ENCODE results near the gene PPP1R2C. TPM values are rescaled to one million over a fixed set of nuclear protein-coding genes. Genes with fewer than 3 reads are reported as not detected.

Gene PPP1R2C
- total RNA-seq, 1 donor from 2014 or later = not detected

DNA sequence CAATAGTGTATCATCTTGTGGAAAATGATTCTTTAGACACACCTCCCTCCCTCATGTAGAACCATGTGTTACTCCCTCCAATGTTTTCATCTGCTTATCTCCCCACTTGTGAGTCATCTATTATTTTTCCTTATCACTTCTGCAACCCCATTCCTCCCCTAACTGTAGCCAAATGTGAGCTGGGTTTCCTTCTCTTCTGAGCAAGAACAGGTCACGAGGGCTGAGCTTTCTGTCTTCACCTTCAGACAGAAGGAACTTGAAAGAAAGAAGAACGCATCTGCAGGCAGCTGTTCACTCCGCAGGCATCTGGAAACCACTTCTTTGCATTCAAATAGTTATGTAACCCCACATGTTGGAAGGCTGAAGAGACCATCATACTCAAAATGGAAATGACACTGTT, 1.8 kb downstream of the PPP1R2C start:
- Histone ChIP-seq H3K27me3 (ENCODE audit: insufficient read depth, low read length) (no peaks in the 10 kb centered on the region), H3K4me1 (ENCODE audit: insufficient read depth, low read length) (no peaks in the 10 kb centered on the region), H2AFZ (ENCODE audit: low read depth, low read length) (no peak overlapping the region), H3K4me2 (ENCODE audit: low read length) (no peak overlapping the region), H3K9ac (ENCODE audit: low read length) (no peak overlapping the region), H3K4me3 (ENCODE audit: insufficient read depth, low read depth, low read length) (no peak overlapping the region), H3K79me2 (ENCODE audit: insufficient read depth, low read length) (no peaks in the 10 kb centered on the region), H3K27ac (ENCODE audit: low read depth, low read length) (no peak overlapping the region), H3K36me3 (ENCODE audit: insufficient read depth, low read length) (no peaks in the 10 kb centered on the region), H3K9me3 (ENCODE audit: insufficient read depth, low read depth, low read length) (no peaks in the 10 kb centered on the region), H4K20me1 (ENCODE audit: insufficient read depth, low read length) (no peaks in the 10 kb centered on the region)
- Mint-ChIP-seq H3K4me1 (ENCODE audit: low read depth, unreplicated experiment) (peaks cover 11% of the 10 kb centered on the region), H3K27me3 (ENCODE audit: low read depth, unreplicated experiment) (no peaks in the 10 kb centered on the region), H3K9me3 (ENCODE audit: unreplicated experiment) (peaks cover 4% of the 10 kb centered on the region), H3K27ac (ENCODE audit: unreplicated experiment) (no peak overlapping the region), H3K36me3 (ENCODE audit: low read depth, unreplicated experiment) (no peaks in the 10 kb centered on the region), H3K4me3 (ENCODE audit: unreplicated experiment) (no peak overlapping the region)
- FAIRE-seq (no peak), DNase-seq (ENCODE audit: low read depth) (peak; percentile 40)
- TF ChIP-seq CTCF (IDR thresholded peaks at IDR 0.05; ENCODE audit: insufficient read depth, low read depth, low read length) = no peak
- no peak for TF ChIP-seq EZH2 (IDR thresholded peaks at IDR 0.05; ENCODE audit: insufficient read depth, low read length)

GRCh38 chrX:42772874-42773273, 5.1 kb downstream of the PPP1R2C start:
- H3K27me3 ChIP-seq (ENCODE audit: insufficient read depth, low read length) = no peaks in the 10 kb centered on the region
- TF ChIP-seq CTCF (IDR thresholded peaks at IDR 0.05; ENCODE audit: insufficient read depth, low read depth, low read length) (no peak), EZH2 (IDR thresholded peaks at IDR 0.05; ENCODE audit: insufficient read depth, low read length) (no peak)
- no peak overlapping the region for H3K4me3 ChIP-seq (ENCODE audit: insufficient read depth, low read depth, low read length)
- H3K36me3 Mint-ChIP-seq (ENCODE audit: low read depth, unreplicated experiment) = no peaks in the 10 kb centered on the region
- H3K4me3 Mint-ChIP-seq (ENCODE audit: unreplicated experiment) = no peak overlapping the region
- no peak overlapping the region for H3K27ac ChIP-seq (ENCODE audit: low read depth, low read length)
- H3K4me1 Mint-ChIP-seq (ENCODE audit: low read depth, unreplicated experiment) = peaks cover 22% of the 10 kb centered on the region
- DNase-seq (ENCODE audit: low read depth) (no peak), FAIRE-seq (no peak)
- no peak overlapping the region for H3K9ac ChIP-seq (ENCODE audit: low read length)
- H3K27me3 Mint-ChIP-seq (ENCODE audit: low read depth, unreplicated experiment) = no peaks in the 10 kb centered on the region
- no peak overlapping the region for H2AFZ ChIP-seq (ENCODE audit: low read depth, low read length)
- no peak overlapping the region for H3K27ac Mint-ChIP-seq (ENCODE audit: unreplicated experiment)
- no peaks in the 10 kb centered on the region for H3K36me3 ChIP-seq (ENCODE audit: insufficient read depth, low read length)
- H3K4me2 ChIP-seq (ENCODE audit: low read length) = no peak overlapping the region
- H4K20me1 ChIP-seq (ENCODE audit: insufficient read depth, low read length) = no peaks in the 10 kb centered on the region
- no peaks in the 10 kb centered on the region for H3K9me3 ChIP-seq (ENCODE audit: insufficient read depth, low read depth, low read length)
- H3K4me1 ChIP-seq (ENCODE audit: insufficient read depth, low read length) = no peaks in the 10 kb centered on the region
- no peaks in the 10 kb centered on the region for H3K79me2 ChIP-seq (ENCODE audit: insufficient read depth, low read length)
- no peaks in the 10 kb centered on the region for H3K9me3 Mint-ChIP-seq (ENCODE audit: unreplicated experiment)

DNA sequence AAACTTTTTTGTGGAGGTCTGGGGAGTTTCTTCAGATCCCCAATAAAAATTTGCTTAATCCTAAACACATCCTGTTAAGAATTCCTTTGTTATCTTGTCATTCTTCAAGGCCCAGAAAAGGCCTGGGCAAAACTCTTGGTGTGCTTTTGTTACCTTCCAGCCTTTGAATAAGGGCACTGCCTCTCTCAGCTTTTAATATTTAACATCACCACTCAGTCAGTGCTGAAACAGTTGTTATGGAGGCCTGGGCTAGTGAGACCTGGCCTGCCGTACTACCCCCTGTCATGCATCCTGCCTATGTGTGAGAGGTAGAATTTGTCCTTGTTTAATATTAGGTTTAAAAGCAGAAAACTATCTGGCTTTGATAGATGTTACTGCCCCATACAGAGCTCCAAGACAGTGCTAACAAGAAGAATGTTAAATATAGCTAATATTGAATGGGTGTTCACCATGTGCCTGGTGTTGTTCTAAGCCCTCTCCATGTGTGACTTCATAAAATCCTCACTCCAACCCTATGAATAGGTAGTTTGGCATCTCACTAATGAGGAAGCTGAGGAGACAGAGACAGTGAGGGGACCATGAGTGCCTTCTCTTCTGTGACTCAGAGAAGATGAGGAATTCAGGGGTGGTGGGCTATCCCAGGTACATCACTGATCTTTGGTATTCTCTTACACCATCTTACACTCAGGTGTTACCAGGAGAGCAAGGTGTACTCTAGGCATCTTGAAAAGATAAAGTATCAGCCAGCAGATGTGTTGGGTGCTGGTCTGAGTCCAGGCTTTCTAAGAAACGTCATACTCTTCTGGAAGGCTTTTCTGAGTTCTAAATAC, 6.2 kb downstream of the PPP1R2C start:
- H4K20me1 ChIP-seq (ENCODE audit: insufficient read depth, low read length) = no peaks in the 10 kb centered on the region
- FAIRE-seq = peak; percentile 55
- peaks cover 22% of the 10 kb centered on the region for H3K4me1 Mint-ChIP-seq (ENCODE audit: low read depth, unreplicated experiment)
- H3K9ac ChIP-seq (ENCODE audit: low read length) = no peak overlapping the region
- H3K9me3 ChIP-seq (ENCODE audit: insufficient read depth, low read depth, low read length) = no peaks in the 10 kb centered on the region
- no peaks in the 10 kb centered on the region for H3K4me1 ChIP-seq (ENCODE audit: insufficient read depth, low read length)
- H3K27me3 ChIP-seq (ENCODE audit: insufficient read depth, low read length) = no peaks in the 10 kb centered on the region
- H3K4me2 ChIP-seq (ENCODE audit: low read length) = no peak overlapping the region
- H3K27me3 Mint-ChIP-seq (ENCODE audit: low read depth, unreplicated experiment) = no peaks in the 10 kb centered on the region
- H3K9me3 Mint-ChIP-seq (ENCODE audit: unreplicated experiment) = no peaks in the 10 kb centered on the region
- H3K4me3 ChIP-seq (ENCODE audit: insufficient read depth, low read depth, low read length) = no peak overlapping the region
- no peak for TF ChIP-seq EZH2 (IDR thresholded peaks at IDR 0.05; ENCODE audit: insufficient read depth, low read length)
- TF ChIP-seq CTCF (IDR thresholded peaks at IDR 0.05; ENCODE audit: insufficient read depth, low read depth, low read length) = no peak
- H3K36me3 Mint-ChIP-seq (ENCODE audit: low read depth, unreplicated experiment) = no peaks in the 10 kb centered on the region
- no peak overlapping the region for H3K4me3 Mint-ChIP-seq (ENCODE audit: unreplicated experiment)
- no peaks in the 10 kb centered on the region for H3K79me2 ChIP-seq (ENCODE audit: insufficient read depth, low read length)
- H3K27ac Mint-ChIP-seq (ENCODE audit: unreplicated experiment) = peak overlapping the region; percentile 72
- no peaks in the 10 kb centered on the region for H3K36me3 ChIP-seq (ENCODE audit: insufficient read depth, low read length)
- DNase-seq (ENCODE audit: low read depth) = no peak
- H3K27ac ChIP-seq (ENCODE audit: low read depth, low read length) = no peak overlapping the region
- H2AFZ ChIP-seq (ENCODE audit: low read depth, low read length) = no peak overlapping the region
